ENCODE data around the gene TSNAX.

The TSNAX gene, protein sequence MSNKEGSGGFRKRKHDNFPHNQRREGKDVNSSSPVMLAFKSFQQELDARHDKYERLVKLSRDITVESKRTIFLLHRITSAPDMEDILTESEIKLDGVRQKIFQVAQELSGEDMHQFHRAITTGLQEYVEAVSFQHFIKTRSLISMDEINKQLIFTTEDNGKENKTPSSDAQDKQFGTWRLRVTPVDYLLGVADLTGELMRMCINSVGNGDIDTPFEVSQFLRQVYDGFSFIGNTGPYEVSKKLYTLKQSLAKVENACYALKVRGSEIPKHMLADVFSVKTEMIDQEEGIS

DNA sequence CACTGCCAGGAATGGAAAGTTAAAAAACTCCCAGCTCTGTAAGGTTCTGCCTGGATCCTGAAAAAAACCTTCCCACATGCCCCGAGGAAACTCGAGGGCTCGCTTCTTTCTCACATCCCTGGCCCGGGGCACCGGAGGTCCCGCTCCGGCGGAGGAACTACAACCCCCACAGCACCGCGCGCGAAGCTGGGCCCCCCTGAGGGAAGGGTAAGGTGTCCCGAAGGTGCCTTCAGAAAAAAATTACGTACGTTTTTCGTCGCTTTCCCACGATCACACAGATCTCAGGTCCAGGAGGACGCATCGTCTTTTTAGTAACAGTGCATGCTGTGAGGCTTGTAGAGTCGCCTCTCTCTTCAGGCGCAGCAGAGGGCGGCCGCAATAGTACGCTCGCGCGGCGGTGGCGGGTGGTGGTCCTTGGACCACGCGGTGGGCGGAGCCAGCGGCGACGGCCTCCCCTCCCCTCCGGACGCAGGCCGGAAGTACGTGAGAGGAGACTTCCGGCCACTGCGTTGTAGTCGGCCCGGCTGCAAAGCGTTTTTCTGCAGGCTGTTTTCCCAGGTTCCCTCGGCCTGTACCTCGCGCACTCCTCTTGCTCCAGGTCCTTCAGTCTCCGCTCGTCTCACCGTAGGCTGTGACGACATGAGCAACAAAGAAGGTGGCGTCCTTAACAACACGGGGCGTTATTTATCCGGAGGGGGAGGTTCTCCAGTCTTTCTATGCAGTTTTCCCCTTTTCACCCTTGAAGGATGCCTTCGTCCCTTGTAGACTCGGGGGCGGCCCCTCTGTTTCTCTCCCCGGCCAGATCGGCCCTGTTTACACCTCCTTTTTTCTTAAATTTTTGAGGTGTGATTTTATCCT is at the start of gene TSNAX:
Gene TSNAX (plus strand): TSS at position 498 of the 858 bp plus-strand sequence. CDS start 142 bp downstream, at position 640.
- TF ChIP-seq, protein P1, sequence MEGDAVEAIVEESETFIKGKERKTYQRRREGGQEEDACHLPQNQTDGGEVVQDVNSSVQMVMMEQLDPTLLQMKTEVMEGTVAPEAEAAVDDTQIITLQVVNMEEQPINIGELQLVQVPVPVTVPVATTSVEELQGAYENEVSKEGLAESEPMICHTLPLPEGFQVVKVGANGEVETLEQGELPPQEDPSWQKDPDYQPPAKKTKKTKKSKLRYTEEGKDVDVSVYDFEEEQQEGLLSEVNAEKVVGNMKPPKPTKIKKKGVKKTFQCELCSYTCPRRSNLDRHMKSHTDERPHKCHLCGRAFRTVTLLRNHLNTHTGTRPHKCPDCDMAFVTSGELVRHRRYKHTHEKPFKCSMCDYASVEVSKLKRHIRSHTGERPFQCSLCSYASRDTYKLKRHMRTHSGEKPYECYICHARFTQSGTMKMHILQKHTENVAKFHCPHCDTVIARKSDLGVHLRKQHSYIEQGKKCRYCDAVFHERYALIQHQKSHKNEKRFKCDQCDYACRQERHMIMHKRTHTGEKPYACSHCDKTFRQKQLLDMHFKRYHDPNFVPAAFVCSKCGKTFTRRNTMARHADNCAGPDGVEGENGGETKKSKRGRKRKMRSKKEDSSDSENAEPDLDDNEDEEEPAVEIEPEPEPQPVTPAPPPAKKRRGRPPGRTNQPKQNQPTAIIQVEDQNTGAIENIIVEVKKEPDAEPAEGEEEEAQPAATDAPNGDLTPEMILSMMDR (conservative IDR thresholded peaks at IDR 0.05; ENCODE audit: low read depth): no peak
- DNase-seq (ENCODE audit: low spot score): peak; percentile 91
- H3K27ac ChIP-seq: peak within 1 kb of the TSS; percentile 89
- ChIA-PET POLR2A (ENCODE audit: low non-redundant PET) (no interaction called here), CTCF (no interaction called here)

DNA sequence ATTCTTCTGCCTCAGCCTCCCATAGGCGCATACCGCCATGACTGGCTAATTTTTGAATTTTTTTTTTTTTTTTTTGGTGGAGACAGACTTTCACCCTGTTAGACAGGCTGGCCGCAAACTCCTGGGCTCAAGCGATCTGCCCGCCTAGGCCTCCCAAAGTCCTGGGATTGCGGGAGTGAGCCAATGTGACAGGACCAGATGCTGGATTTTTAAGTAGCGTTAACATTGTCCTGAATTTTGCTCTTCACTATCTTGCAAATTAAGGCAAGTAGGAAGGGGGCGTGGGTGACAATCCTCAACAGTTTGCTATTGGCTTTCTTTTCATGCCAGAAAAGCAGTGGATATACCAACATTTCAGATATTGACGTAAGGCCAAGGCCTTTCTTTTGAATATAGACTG is 49.7 kb upstream of the TSNAX start:
- ChIA-PET POLR2A (ENCODE audit: low non-redundant PET) (no interaction called here), CTCF (no interaction called here)
- DNase-seq (ENCODE audit: low spot score): no peak
- TF ChIP-seq, protein P1 (conservative IDR thresholded peaks at IDR 0.05; ENCODE audit: low read depth): no peak
- no peak overlapping the region for H3K27ac ChIP-seq

DNA sequence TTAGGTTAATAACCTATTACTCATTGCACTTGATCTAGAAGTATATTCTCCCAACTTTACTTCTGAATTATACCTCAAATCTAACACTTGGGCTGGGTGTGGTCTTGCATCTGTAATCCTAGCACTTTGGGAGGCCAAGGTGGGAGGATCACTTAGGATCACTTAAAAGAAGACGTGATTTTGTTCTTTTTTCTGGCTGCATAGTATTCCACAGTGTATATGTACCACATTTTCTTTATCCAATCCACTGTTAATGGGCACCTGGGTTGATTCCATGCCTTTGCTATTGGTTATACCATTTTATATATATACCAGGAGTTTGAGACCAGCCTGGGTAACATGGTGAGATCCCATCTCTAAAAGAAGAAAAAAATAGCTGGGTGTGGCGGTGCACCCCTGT is 48.5 kb upstream of the TSNAX start:
- POLR2A ChIA-PET (ENCODE audit: low non-redundant PET): no interaction called here
- TF ChIP-seq, protein P1 (conservative IDR thresholded peaks at IDR 0.05; ENCODE audit: low read depth): no peak
- no peak for DNase-seq (ENCODE audit: low spot score)
- CTCF ChIA-PET: interaction anchor here (0.6 kb wide), 1 partner anchor 9 kb away, joined by 3 read pairs; no protein-coding TSS in a partner anchor
- no peak overlapping the region for H3K27ac ChIP-seq

DNA sequence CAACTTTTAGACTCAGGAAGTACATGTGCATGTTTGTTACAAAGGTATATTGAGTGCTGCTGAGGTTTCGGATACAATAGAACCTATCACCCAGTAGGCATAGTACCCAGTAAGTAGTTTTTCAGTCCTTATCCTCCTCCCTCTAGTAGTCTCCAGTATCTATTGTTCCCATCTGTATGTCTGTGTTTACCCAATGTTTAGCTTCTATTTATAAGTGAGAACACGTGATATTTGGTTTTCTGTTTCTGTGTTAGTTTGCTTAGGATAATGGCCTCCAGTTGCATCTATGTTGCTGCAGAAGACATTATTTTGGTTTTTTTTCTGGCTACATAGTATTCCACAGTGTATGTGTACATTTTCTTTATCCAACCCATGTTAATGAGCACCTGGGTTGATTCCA is 47.2 kb upstream of the TSNAX start:
- ChIA-PET POLR2A (ENCODE audit: low non-redundant PET) (no interaction called here), CTCF (no interaction called here)
- no peak for DNase-seq (ENCODE audit: low spot score)
- no peak overlapping the region for H3K27ac ChIP-seq
- TF ChIP-seq, protein P1 (conservative IDR thresholded peaks at IDR 0.05; ENCODE audit: low read depth): no peak

DNA sequence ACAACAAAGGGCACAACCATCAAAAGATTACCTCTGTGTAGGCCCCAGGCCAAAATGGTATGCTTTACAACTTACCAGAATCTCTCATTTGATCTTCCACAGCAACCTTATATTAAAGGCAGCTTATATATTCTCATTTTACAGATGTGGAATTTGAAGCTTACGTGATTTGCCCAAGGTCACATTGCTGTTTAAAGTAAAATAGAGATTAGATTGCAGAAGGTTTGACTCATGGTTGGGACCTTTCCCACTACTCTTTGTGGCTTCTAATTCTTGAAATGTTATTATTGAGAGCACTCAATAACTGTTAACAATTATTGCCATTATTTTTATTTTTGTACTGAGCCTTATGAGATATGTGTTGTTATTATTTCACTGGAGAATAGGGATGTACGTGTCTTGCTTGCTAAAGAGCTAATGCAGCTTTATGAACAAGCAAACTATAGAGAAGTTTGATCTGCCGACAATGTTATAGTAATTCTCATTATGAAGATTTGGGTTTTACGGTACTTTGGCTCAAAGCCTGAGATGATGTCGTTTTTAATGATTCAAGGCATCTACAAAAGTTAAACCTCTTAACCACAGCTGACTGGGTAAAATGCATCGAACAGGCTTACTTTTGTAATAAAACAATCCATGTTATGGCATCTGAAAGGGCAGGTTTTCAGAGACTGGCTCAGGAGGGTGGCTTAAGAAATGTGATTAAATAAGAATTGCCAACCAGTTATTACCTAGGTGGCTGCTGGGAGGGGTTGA is 43.3 kb upstream of the TSNAX start:
- POLR2A ChIA-PET (ENCODE audit: low non-redundant PET): no interaction called here
- no peak for DNase-seq (ENCODE audit: low spot score)
- CTCF ChIA-PET: interaction anchor here (0.6 kb wide), 1 partner anchor 115 kb away, joined by 5 read pairs; no protein-coding TSS in a partner anchor
- TF ChIP-seq, protein P1 (conservative IDR thresholded peaks at IDR 0.05; ENCODE audit: low read depth): no peak
- no peak overlapping the region for H3K27ac ChIP-seq

DNA sequence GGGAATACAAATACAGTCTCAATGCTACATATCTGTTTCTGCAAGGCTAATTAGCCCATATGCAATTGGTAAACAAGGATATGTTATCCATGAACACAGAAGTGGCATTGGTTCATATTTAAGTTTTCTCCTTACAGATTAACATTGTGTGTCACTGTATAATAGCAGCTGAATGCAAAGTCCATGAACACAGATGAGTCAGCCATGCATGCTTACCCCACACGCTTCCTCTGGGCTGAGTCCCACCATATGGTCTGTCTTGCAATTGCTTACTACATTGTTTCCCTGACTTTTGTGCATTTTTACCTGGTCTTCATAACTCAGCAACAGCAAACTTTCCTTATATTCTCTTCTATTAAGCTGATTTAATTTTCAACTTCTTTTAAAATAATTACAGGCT is 41.5 kb upstream of the TSNAX start:
- no peak for DNase-seq (ENCODE audit: low spot score)

More for the DNA sequence above, 41.5 kb upstream of the TSNAX start:
- no peak overlapping the region for H3K27ac ChIP-seq
- TF ChIP-seq, protein P1 (conservative IDR thresholded peaks at IDR 0.05; ENCODE audit: low read depth): no peak
- ChIA-PET CTCF (no interaction called here), POLR2A (ENCODE audit: low non-redundant PET) (no interaction called here)
